Endothelial cell of umbilical vein (primary cell): ENCODE data around the gene GALNT2.

Experiments
- CTCF ChIP-seq, 2 donors: IDR thresholded peaks; 1 replicate in 1 of 2; 2 replicates in 1 of 2; pipeline ENCODE4 v1.5.1; 2011; ENCODE audit warnings: low read length in 2 of 2, mild to moderate bottlenecking in 2 of 2, moderate library complexity in 2 of 2, control low read depth in 1 of 2, inconsistent platforms in 1 of 2, low read depth in 1 of 2; ENCODE audit not compliant: insufficient read depth in 1 of 2; ENCODE audit errors: extremely low read depth in 1 of 2
- GATA2 ChIP-seq: IDR thresholded peaks from 2 replicates; pipeline ENCODE4 v1.7.0; 2011; ENCODE audit warnings: low read depth, mild to moderate bottlenecking, moderate library complexity, mixed read lengths, low read length; ENCODE audit not compliant: insufficient read length, insufficient read depth
- JUN ChIP-seq: IDR thresholded peaks from 2 replicates; pipeline ENCODE4 v1.6.1; 2011; ENCODE audit warnings: borderline replicate concordance, low read depth; ENCODE audit not compliant: insufficient read length, insufficient read depth
- MYC ChIP-seq: IDR thresholded peaks from one replicate; pipeline ENCODE4 v1.6.1; 2011; ENCODE audit warnings: mild to moderate bottlenecking, low read depth, low read length
- POLR2A ChIP-seq: IDR thresholded peaks from 2 replicates; pipeline ENCODE4 v1.6.1; 2012; ENCODE audit warnings: low read depth, mild to moderate bottlenecking, control low read depth, low read length
- POLR2AphosphoS5 ChIP-seq: IDR thresholded peaks from 2 replicates; pipeline ENCODE4 v1.6.1; 2012; ENCODE audit warnings: low read depth, mild to moderate bottlenecking, control low read depth, low read length, moderate library complexity; ENCODE audit not compliant: insufficient read depth

- TF ChIP-seq CTCF (IDR thresholded peaks at IDR 0.05; ENCODE audit: extremely low read depth in 1 of 2, insufficient read depth in 1 of 2, low read depth in 1 of 2, low read length in 2 of 2) (no peak), JUN (no peak), MYC (no peak), POLR2AphosphoS5 (no peak), POLR2A (no peak), GATA2 (no peak)
Measured at GRCh38 chr1:230303069-230303468, 236.0 kb downstream of the GALNT2 start.
